GM12878 (cell line): Measurements from ENCODE around the gene SEC63. TPM values are rescaled to one million over a fixed set of nuclear protein-coding genes. Genes with fewer than 3 reads are reported as not detected.

Source experiments
- CBX5 ChIP-seq: sonication (generic); IDR thresholded peaks from 2 replicates; pipeline ENCODE4 v1.6.1; 2016; ENCODE audit warnings: low read depth, moderate library complexity, mild to moderate bottlenecking, inconsistent platforms
- EZH2 ChIP-seq: IDR thresholded peaks from 2 replicates; pipeline ENCODE4 v1.6.1; 2012; ENCODE audit warnings: low read depth, mild to moderate bottlenecking, control low read depth, inconsistent platforms, low read length, borderline replicate concordance; ENCODE audit not compliant: control insufficient read depth
- FOS ChIP-seq: IDR thresholded peaks from 3 replicates; pipeline ENCODE4 v1.6.1; 2011; ENCODE audit warnings: borderline replicate concordance; ENCODE audit not compliant: insufficient read length; ENCODE audit errors: extremely low read depth
- GATAD2B ChIP-seq: fragments of 450-650 bp; conservative IDR thresholded peaks from 2 replicates; pipeline ENCODE4 v1.6.1; 2017; ENCODE audit warnings: low read depth, mild to moderate bottlenecking, moderate library complexity
- HDAC6 ChIP-seq: fragments of 200-600 bp; sonication (generic); IDR thresholded peaks from one replicate; pipeline ENCODE4 v1.8.0; 2017; ENCODE audit warnings: antibody characterized with exemption; ENCODE audit not compliant: unreplicated experiment
- HDGF ChIP-seq: fragments of 450-650 bp; IDR thresholded peaks from 2 replicates; pipeline ENCODE4 v1.6.1; 2016; ENCODE audit warnings: antibody characterized with exemption
- IKZF1 ChIP-seq: fragments of 450-650 bp; conservative IDR thresholded peaks from 2 replicates; pipeline ENCODE4 v1.6.1; 2017; ENCODE audit warnings: antibody characterized with exemption, mild to moderate bottlenecking
- IRF3 ChIP-seq: fragments of 450-650 bp; IDR thresholded peaks from 2 replicates; pipeline ENCODE4 v1.6.1; 2014; ENCODE audit warnings: mild to moderate bottlenecking
- IRF5 ChIP-seq: fragments of 450-650 bp; IDR thresholded peaks from 2 replicates; pipeline ENCODE4 v1.6.1; 2017; ENCODE audit warnings: borderline replicate concordance
- JUND ChIP-seq: IDR thresholded peaks from 2 replicates; pipeline ENCODE4 v1.6.1; 2012; ENCODE audit warnings: low read depth, mild to moderate bottlenecking, low read length, improper control_type of control experiment, moderate library complexity
- NFXL1 ChIP-seq: fragments of 450-650 bp; IDR thresholded peaks from 2 replicates; pipeline ENCODE4 v1.6.1; 2017; ENCODE audit warnings: antibody characterized with exemption, mild to moderate bottlenecking, borderline replicate concordance
- NKRF ChIP-seq: fragments of 450-650 bp; conservative IDR thresholded peaks from 2 replicates; pipeline ENCODE4 v1.6.1; 2017; ENCODE audit warnings: mild to moderate bottlenecking, moderate library complexity
- NR2F1 ChIP-seq: fragments of 450-650 bp; conservative IDR thresholded peaks from 2 replicates; pipeline ENCODE4 v1.6.1; 2017; ENCODE audit warnings: mild to moderate bottlenecking
- PAX5 ChIP-seq: IDR thresholded peaks from 2 replicates; pipeline ENCODE4 v1.6.1; 2011; ENCODE audit warnings: low read depth, low read length, borderline replicate concordance
- PKNOX1 ChIP-seq: fragments of 450-650 bp; IDR thresholded peaks from 2 replicates; pipeline ENCODE4 v1.6.1; 2016; ENCODE audit warnings: mild to moderate bottlenecking
- RELB ChIP-seq: fragments of 450-650 bp; IDR thresholded peaks from 2 replicates; pipeline ENCODE4 v1.6.1; 2017; ENCODE audit warnings: low read depth, mild to moderate bottlenecking, moderate library complexity
- SMC3 ChIP-seq: IDR thresholded peaks from 2 replicates; pipeline ENCODE4 v1.6.1; 2011; ENCODE audit warnings: low read length, improper control_type of control experiment, borderline replicate concordance
- USF2 ChIP-seq: IDR thresholded peaks from 2 replicates; pipeline ENCODE4 v1.6.1; 2011; ENCODE audit warnings: low read depth, low read length, improper control_type of control experiment, borderline replicate concordance
- YY1 ChIP-seq: IDR thresholded peaks from 2 replicates; pipeline ENCODE4 v1.6.1; 2011; ENCODE audit warnings: low read depth, mild to moderate bottlenecking, low read length
- ZNF622 ChIP-seq: fragments of 450-650 bp; IDR thresholded peaks from 2 replicates; pipeline ENCODE4 v1.6.1; 2017; ENCODE audit warnings: mild to moderate bottlenecking, inconsistent platforms
- ZZZ3 ChIP-seq: IDR thresholded peaks from 2 replicates; pipeline ENCODE4 v1.6.1; 2011; ENCODE audit warnings: low read depth; ENCODE audit not compliant: control insufficient read depth, insufficient read length
- polyA plus RNA-seq, 11 experiments: library from polyadenylated mRNA; depleted of rRNA in 4 of 11; unstranded in 6 of 11; stranded (reverse) in 5 of 11; fragments of >200 nt; fragmentation: Nextera tagmentation in 4 of 11; fragmentation: Illumina TruSeq in 1 of 11; extraction: Ambion mirVana in 4 of 11; extraction: Trizol in 1 of 11; gene quantifications; 1 replicate in 1 of 11; 2 replicates in 10 of 11; pipeline versions ENCODE4 v1.2.1 to v1.2.3, GENCODE V29; 2011 to 2016; ENCODE audit warnings: inconsistent platforms in 2 of 11, missing spikeins in 2 of 11, low read depth in 1 of 11
- total RNA-seq, 4 experiments: library from RNA; depleted of rRNA in 3 of 4; stranded (reverse); fragments of >200 nt in 3 of 4; fragmentation: Illumina TruSeq in 1 of 4; extraction: Trizol in 1 of 4; gene quantifications; 2 replicates each; pipeline versions ENCODE4 v1.2.1 to v1.2.3, GENCODE V29; 2013 to 2021

SEC63 gene
- total and polyA plus RNA-seq, 10 of the 15 experiments (the other 5 are each of a cell fraction or from before 2014, with no cell fraction given) = 10.1 to 87.0 (median 34.3) TPM

- TF ChIP-seq IRF5 = no peak
- TF ChIP-seq SMC3 = peak; percentile 87
- TF ChIP-seq PKNOX1 = no peak
- TF ChIP-seq JUND = no peak
- no peak for TF ChIP-seq HDAC6
- TF ChIP-seq ZZZ3 = no peak
- no peak for TF ChIP-seq USF2
- TF ChIP-seq ZNF622 = no peak
- no peak for TF ChIP-seq EZH2
- TF ChIP-seq IRF3 = no peak
- TF ChIP-seq CBX5 = no peak
- peak; percentile 85 for TF ChIP-seq IKZF1
- 0 out of 2 replicates have a peak, but pooled peaks have one; percentile 33 for TF ChIP-seq GATAD2B
- 0 out of 2 replicates have a peak, but pooled peaks have one; percentile 23 for TF ChIP-seq RELB
- TF ChIP-seq NR2F1 = no peak
- TF ChIP-seq FOS = no peak
- TF ChIP-seq PAX5 = no peak
- no peak for TF ChIP-seq NKRF
- TF ChIP-seq NFXL1 = no peak
- TF ChIP-seq YY1 = 0 out of 2 replicates have a peak, but pooled peaks have one; percentile 52
- TF ChIP-seq HDGF = no peak
Measured at GRCh38 chr6:107847844-107848802, 109.9 kb downstream of the SEC63 start (continued).
